Left ventricle myocardium inferior (tissue), 1 donor: Measurements from ENCODE around the gene TBC1D22A. TPM values are rescaled to one million over a fixed set of nuclear protein-coding genes. Genes with fewer than 3 reads are reported as not detected.

Experiments
- DNase-seq: peaks from one replicate; pipeline ENCODE4 v3.0.0-alpha.2; 2020
- H3K27ac ChIP-seq: fragments of 200-600 bp; replicated peaks from 2 replicates; pipeline ENCODE4 v1.8.0; 2021
- H3K27me3 ChIP-seq: fragments of 200-600 bp; 2 replicates; pipeline ENCODE4 v1.8.0; 2021; ENCODE audit warnings: low read depth
- H3K36me3 ChIP-seq: fragments of 200-600 bp; 2 replicates; pipeline ENCODE4 v1.8.0; 2021
- H3K4me1 ChIP-seq: fragments of 200-600 bp; 2 replicates; pipeline ENCODE4 v1.8.0; 2021
- H3K4me3 ChIP-seq: fragments of 200-600 bp; 2 replicates; pipeline ENCODE4 v1.8.0; 2021; ENCODE audit warnings: mild to moderate bottlenecking, moderate library complexity
- H3K9me3 ChIP-seq: fragments of 200-600 bp; replicated peaks from 2 replicates; pipeline ENCODE4 v1.8.0; 2021
- intact Hi-C: fragments of 100-400 bp; cut with micrococcal nuclease; formaldehyde crosslinking; loops from one replicate; pipeline ENCODE4 v1.11.0; 2022
- total RNA-seq: library from RNA; stranded (reverse); fragmentation: NEBNext Ultra II Directional; extraction: Animal tissue kit (Norgen Biotek cat#: 25700); gene quantifications from one replicate; pipeline ENCODE4 v1.2.1, GENCODE V29; 2021
- TF ChIP-seq, protein P1 (sequence below): fragments of 200-600 bp; IDR thresholded peaks from 2 replicates; pipeline ENCODE4 v1.8.0; 2021; ENCODE audit warnings: antibody characterized with exemption, mild to moderate bottlenecking, borderline replicate concordance
- donor health status: DM: no; HTN: yes; CAD: no; lungs with severe emphysema.

TBC1D22A gene
- total RNA-seq, 1 donor from 2014 or later, result 16.2 TPM

DNA sequence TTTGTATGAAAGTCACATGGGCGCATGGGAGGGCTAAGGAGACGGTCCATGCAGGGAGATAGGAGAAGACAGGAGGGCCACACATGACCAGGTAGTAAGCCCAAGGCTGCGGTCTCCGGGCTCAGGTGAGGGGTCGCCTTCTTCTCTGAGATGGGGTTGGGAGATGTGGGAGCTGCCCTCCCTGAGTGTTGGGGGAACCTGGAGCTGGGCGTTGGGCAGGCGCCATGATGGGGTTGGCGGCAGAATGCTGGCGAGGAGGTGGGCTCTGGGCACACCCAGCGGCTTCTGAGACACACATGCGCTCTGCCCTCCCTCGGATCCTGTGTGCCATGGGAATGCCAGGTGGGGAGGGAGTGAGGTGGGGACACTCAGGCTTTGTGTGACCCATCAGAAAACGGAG, 254.8 kb downstream of the TBC1D22A start:
- TF ChIP-seq, protein P1, sequence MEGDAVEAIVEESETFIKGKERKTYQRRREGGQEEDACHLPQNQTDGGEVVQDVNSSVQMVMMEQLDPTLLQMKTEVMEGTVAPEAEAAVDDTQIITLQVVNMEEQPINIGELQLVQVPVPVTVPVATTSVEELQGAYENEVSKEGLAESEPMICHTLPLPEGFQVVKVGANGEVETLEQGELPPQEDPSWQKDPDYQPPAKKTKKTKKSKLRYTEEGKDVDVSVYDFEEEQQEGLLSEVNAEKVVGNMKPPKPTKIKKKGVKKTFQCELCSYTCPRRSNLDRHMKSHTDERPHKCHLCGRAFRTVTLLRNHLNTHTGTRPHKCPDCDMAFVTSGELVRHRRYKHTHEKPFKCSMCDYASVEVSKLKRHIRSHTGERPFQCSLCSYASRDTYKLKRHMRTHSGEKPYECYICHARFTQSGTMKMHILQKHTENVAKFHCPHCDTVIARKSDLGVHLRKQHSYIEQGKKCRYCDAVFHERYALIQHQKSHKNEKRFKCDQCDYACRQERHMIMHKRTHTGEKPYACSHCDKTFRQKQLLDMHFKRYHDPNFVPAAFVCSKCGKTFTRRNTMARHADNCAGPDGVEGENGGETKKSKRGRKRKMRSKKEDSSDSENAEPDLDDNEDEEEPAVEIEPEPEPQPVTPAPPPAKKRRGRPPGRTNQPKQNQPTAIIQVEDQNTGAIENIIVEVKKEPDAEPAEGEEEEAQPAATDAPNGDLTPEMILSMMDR, result no peak
- DNase-seq, result no peak
- intact Hi-C loops, result no loop called here

DNA sequence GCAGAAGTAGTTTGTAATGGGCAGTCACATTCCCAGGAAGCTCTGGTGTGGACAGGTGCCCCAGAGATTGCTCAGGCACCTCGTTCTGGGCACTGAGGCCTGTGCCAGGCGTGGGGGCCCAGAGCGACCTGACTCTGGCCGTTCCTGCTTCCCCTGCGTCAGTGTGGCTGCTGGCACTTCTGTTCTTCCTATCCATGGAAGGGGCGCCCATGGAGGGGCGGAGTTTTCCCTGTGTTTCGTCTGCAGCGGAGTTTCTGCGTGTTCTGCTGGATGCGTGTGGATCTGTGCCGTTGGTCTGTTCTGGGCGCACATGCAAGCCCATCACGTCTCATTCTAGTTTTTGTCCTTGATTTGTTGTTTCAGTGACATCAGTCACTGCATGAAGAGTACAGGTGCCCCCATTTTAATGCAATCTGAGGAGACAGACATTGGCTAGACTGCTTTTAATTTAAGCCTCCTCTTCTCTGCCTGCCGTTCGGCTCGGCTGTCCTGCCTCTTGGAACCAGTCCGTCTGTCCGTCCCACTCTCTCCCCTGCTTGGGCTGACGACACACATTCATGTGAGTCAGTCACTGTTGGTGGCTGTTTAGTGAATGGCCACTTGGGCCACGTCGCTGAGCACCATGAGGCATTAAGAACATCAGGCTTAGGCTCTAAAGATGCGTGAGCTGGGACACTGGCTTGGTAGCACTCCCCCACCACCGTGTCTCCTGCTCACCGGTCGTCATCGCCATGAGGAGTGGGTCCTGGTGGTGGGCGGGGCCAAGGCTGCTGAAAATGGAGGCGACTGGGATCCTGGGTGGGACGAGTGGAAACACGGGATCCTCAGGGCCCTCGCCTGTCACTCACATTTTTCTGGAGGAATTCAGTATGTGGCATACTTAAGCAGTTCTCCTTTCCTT, 255.8 kb downstream of the TBC1D22A start:
- no peaks in the 10 kb centered on the region for H3K9me3 ChIP-seq
- H3K27me3 ChIP-seq, result no peaks in the 10 kb centered on the region
- H3K27ac ChIP-seq, result no peak overlapping the region
- TF ChIP-seq, protein P1, result no peak
- no peaks in the 10 kb centered on the region for H3K36me3 ChIP-seq
- no peak overlapping the region for H3K4me3 ChIP-seq
- intact Hi-C loops, result no loop called here
- DNase-seq, result no peak
- H3K4me1 ChIP-seq, result peaks cover 4% of the 10 kb centered on the region

More for the DNA sequence above, 254.8 kb downstream of the TBC1D22A start:
- no peak overlapping the region for H3K4me3 ChIP-seq
- H3K27me3 ChIP-seq, result no peaks in the 10 kb centered on the region
- peaks cover 4% of the 10 kb centered on the region for H3K4me1 ChIP-seq
- H3K9me3 ChIP-seq, result no peaks in the 10 kb centered on the region
- no peak overlapping the region for H3K27ac ChIP-seq
- no peaks in the 10 kb centered on the region for H3K36me3 ChIP-seq

DNA sequence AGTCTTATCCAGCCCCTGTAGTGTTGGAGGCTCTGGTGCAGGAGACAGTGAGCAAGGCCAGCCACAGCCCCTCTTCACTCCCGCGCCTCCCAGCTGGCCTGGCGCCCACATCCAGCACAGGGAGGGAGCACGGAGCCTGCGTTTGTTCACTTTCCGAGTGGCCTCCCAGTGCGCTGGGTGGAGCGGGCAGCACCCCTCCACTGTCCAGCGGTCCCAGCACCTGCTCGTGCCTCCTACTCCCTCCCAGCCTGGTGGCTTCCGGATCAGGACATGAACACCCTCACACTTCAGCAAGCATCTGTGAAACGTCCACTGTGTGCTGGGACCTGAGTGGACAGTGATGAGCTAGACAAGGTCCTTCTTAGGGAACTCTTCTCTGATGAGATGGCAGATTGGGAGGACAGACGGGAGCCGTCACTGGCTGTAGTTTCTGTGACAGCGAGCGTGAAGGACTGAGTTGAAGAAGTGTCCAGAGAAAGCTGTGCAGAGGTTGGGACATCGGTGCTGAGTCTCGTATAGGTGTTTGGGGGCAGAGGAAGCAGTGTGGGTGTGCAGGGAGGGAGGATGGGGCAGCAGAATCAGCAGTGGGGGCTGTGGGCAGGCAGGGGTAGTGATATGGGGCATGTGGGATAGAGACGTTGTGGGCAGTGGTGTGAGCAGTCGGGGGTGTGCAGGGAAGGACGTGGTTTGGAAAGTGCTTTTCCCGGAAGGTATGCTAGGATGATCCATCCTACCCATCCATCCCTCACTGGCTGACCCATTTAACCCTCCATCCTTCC, 256.8 kb downstream of the TBC1D22A start:
- peaks cover 4% of the 10 kb centered on the region for H3K4me1 ChIP-seq
- no peak for DNase-seq
- H3K4me3 ChIP-seq, result no peak overlapping the region
- no peak overlapping the region for H3K27ac ChIP-seq
- TF ChIP-seq, protein P1, result no peak
- no peaks in the 10 kb centered on the region for H3K9me3 ChIP-seq
- H3K27me3 ChIP-seq, result no peaks in the 10 kb centered on the region
- intact Hi-C loops, result no loop called here
- H3K36me3 ChIP-seq, result peaks cover 6% of the 10 kb centered on the region

DNA sequence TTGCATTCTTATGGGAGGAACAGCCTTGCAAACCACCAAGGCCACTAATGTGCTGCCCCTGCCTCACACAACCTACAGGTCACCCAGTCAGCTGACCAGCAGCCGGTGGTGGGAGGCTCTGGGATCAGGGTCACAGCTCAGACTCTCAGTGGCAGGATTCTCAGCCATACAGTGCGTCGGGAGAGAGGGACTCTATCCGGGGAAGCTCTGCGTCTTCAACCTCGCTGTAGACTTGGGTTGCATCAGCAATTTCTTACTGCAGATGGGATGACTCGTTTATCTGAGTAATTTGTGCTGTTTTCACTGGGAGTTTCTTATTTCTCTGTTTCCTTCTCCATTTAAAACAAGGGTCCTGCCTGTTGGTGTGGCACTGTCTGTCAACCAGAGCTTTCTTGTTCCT, 257.7 kb downstream of the TBC1D22A start:
- Histone ChIP-seq H3K4me3 (no peak overlapping the region), H3K9me3 (no peaks in the 10 kb centered on the region), H3K27me3 (no peaks in the 10 kb centered on the region), H3K4me1 (peaks cover 4% of the 10 kb centered on the region), H3K36me3 (peaks cover 6% of the 10 kb centered on the region), H3K27ac (no peak overlapping the region)
- no peak for DNase-seq
- TF ChIP-seq, protein P1, result no peak
- intact Hi-C loops, result no loop called here

DNA sequence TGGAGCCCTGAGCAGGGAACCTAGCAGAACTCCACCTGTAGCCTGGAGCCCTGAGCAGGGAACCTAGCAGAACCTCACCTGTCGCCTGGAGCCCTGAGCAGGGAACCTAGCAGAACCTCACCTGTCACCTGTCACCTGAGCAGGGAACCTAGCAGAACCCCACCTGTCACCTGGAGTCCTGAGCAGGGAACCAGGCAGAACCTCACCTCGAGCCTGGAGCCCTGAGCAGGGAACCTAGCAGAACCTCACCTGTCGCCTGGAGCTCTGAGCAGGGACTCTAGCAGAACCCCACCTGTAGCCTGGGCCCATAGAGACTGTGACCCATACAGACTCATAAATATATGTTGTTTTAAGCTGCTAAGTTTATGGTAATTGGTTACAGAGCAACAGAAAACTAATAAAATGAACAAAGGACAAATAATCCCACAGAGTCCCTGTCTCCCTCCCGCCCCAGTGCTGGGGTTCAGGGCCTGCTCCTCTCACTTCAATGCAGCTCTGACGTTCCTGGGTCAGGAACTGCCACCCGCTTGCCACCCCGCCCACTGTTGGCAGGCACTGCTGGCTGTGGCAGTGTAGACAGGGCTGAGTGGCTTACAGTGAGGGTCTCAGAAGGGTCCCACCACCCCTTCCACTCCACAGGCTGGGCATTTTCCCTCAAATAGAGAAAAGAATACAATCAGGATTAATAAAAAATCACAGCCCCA, 259.1 kb downstream of the TBC1D22A start:
- Histone ChIP-seq H3K27me3 (no peaks in the 10 kb centered on the region), H3K9me3 (no peaks in the 10 kb centered on the region), H3K27ac (no peak overlapping the region), H3K36me3 (peaks cover 6% of the 10 kb centered on the region), H3K4me1 (peaks cover 4% of the 10 kb centered on the region), H3K4me3 (no peak overlapping the region)
- DNase-seq, result no peak
- intact Hi-C loops, result no loop called here
- TF ChIP-seq, protein P1, result no peak
